ENCODE results near the gene MTIF2. TPM values are rescaled to one million over a fixed set of nuclear protein-coding genes. Genes with fewer than 3 reads are reported as not detected.
"Not testable (repeated sequence)": the region's sequence is repeated elsewhere in the genome, so short reads cannot be mapped to it uniquely, and the experiment has no call there.

Gene MTIF2
- total RNA-seq, 1 donor from 2014 or later = 33.6 TPM

DNA sequence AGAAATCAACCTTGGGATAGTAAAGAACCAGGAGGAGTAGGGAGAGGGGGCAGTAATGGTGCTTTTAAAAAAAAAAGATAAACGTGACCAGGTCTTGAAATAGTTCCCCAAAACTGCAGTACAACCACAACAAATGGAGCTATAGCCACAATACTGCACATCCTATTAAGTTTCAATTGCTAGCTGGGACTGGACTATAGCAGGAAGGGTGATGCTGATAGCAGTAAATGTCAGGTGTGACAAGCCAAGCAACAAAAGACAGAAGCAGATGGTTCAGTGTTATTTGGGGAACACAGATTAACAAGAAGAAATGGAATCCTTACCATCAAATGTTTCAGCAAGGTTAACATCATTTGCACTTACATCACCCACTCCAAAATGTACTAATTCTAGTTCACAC is 26.4 kb downstream of the MTIF2 start:
- no peak for DNase-seq

DNA sequence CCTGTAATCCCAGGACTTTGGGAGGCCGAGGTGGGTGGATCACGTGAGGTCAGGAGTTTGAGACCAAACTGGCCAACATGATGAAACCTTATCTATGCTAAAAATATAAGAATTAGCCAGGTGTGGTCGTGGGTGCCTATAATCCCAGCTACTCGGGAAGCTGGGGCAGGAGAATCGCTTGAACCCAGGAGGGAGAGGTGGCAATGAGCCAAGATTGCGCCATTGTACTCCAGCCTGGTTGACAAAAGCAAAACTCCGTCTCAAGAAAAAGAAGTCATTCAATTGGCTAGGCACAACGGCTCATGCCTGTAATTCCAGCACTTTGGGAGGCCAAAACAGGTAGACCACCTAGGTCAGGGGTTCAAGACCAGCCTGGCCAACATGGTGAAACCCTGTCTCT is 27.4 kb downstream of the MTIF2 start:
- not testable (repeated sequence) for DNase-seq

DNA sequence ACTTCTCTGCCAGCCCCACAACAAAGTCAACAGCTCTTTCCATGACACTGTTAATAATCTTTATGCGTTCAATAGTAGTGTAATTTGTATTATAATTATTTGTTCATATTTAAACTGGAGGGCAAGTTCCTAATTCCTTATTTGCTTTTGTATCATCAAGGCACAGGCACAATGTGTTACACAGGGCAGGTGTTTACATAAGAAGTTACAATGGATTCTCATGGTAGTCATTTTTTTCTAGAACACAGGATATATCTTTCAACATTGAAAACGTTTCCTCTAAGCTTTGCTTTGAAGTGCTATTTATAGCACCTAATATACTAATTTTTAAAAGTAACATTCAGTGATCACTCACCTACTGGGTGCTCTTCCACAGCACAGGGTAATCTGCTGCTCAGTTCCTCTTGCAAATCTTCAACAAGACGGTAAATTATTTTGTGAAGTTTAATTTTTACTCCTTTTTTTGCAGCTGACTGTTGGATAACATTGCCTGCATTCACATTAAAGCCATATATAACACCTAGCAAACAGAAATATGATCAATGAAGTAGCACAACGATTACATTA is 29.3 kb downstream of the MTIF2 start:
- no peak for DNase-seq

DNA sequence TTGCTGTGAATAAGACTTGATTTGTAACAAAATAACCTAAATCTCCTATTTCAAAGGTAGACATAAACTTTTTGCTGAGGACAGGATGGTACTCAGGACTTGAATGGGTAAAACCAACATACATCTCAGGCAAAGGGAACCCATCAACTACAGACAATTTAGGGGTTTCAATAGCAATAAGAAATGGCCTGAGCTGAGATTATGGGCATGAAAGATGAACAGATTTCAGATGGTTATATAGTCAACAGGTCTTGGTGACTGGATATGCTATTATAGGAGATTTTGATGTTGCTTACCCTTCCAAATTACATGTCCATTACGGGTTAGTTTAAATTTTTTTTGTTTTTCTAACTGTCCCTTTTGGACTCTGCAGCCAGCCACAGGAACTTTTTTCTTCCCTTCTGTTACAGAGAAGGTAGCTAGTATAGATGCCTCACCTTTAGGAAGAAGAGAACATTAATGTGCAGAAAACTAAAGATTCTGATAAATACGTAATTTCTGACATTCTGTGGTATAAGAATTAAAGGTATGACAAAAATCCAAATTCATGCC is 32.0 kb downstream of the MTIF2 start:
- no peak for DNase-seq

DNA sequence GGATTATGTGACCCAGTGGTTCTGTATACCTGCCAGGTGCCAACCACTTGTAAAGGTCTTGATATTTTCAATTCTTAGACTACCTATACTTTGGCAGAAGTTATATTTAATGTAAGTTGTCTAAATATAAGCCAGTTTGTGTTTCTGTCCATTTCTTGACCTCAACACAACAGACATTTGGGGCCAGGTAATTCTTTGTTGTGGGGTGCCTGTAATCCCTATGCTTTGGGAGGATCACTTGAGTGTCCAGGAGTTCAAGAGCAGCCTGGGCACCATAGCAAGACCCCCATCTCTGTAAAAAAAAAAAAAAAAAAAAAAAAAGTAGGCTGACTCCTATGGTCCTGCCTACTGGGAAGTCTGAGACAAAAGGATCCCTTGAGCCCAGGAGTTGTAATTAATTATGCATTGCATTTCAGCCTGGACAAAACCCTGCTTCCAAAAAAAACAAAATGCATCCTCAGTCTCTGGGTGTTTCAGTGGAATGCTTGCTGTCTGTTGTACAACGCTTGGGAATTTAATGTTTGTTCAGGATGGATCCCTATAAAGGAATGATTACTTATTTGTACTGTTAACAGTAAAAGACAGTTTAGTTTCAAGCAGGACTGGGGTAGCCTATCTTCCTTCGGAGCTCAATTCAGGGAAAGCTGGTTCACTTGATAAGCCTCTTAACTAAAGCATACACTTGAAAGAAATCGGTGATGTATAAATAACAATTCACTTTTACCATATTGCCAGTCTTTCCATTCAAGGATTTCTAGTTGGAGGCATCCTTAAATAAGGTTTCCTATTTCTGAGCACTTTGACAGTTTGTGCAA is 33.1 kb downstream of the MTIF2 start:
- DNase-seq = no peak

DNA sequence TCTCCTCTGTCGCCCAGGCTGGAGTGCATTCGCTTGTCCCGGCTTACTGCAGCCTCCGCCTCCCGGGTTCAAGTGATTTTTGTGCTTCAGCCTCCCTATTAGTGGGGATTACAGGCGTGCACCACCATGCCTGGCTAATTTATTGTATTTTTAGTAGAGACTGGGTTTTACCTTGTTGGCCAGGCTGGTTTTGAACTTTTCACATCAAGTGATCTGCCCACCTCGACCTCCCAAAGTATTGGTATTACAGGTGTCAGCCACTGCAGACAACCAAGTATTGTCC is 35.4 kb downstream of the MTIF2 start:
- DNase-seq = no peak

DNA sequence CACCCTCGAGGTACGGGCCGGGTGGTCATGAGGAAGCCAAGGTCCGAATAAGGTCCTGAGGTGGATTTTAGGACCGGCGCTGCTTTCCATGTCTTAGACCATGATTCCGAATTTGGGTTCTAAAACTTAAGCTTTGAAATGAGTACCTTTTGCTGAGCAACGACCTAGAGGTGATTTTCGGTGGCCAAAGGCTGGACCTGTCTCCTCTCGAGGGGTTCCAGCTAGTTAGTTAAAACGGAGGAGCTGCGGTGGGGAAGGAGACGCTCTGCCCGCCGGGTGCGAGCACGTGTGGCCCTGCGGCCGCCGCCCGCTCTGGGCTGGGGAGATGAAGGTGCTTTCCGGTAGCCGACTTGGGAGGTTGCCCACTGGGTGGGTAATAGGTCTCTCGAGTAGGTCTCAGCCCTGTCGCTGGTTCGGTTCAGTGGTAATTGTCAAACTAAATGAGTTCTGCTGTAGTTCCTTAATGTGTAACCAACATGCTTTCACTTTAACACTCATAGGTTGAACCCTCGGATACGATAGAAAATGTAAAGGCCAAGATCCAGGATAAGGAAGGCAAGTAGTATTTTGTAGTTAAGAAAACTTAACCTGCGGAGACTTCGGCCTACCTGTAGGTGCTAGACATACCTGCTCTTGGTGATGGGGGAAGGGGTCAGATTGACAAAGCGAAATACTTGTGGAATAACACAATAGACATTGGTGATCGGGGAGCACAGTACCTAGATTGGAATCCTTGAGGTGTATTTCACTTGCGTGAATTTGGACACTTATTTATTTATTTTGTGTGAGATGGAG is 36.0 kb downstream of the MTIF2 start:
- peak; percentile 35 for DNase-seq

DNA sequence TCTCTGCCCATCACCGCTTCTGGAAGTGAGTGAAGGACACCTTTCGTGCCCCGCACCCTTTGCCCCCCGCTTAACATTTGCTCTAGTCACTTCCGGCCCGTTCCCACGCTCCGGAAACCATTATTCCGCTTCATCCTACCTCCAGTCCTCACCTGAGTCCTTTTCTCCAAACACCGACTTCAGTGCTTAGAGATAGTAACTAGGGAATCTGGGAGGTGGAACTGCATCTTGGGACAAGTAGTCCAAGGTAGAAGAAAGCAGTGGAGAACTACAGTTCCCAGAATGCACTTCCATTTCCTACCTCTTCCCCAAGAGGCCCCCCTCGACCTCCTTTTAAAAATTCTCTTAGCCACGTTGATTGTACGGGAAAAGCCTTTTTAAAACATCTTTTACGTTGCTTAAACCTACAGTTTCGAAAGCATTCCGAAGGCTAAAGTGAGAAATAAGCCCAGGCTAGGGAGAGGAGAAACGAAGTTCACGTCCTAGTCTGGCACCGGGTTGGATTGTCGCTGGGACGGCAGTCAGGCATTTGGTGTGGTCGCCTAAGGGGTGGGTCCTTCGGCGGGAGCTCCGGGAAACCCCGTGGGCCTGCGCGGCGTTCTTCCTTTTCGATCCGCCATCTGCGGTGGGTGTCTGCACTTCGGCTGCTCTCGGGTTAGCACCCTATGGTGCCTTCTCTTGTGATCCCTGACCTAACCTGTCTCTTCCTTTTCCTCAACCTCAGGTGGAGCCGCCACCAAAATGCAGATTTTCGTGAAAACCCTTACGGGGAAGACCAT is 36.8 kb downstream of the MTIF2 start, which contains the start of the genes CLHC1 and RPS27A:
TSS of gene CLHC1 (minus strand) at position 210 of the 779 bp plus-strand sequence. CDS start 9,882 bp downstream, outside the sequence.
TSS of gene RPS27A (plus strand) at position 605 of the 779 bp plus-strand sequence. CDS start at position 742, 137 bp downstream.
- peak; percentile 97 for DNase-seq

DNA sequence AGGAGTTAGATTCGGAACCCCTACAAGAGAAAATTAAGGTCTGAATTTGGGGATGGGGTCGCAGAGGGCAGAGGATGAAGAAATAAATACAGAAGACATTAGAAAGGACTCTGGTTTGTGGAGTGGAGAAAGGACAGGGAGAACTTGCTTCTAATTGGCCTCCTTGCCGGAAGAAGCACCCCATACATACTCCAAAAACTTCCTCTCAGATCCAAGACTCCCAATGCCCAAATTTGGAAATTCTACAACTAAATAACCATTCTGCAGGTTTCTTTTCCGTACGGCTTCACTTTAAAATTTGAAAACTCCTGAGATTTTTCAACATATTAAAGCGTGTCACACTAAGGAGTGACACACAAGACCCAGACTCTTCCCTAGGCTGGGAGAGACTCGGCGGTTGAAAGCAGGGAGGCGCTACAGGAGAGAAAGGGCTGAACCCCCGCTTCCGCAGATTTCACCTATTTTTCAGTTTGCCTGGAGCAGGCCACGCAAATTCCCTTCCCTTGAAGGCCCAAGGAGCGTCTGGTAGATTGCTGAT is 37.4 kb downstream of the MTIF2 start:
- DNase-seq = no peak

DNA sequence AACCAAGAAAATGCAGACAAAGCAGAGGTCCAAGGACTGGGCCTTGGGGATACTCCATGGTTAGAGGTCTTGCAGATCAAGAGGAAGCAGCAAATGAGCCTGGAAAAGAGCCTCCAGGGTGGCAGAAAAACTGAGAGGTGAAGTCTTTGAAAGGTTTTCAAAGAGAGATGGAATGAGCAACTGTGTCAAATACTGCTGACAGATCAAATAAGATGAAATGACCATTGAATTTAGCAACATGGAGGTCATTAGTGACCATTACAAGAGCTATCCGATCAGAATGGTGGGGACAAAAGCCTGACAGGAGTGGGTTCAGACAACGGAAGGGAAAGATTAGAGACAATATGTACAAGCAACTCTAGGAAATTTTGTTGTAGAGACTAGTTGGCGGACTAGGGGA is 38.5 kb downstream of the MTIF2 start:
- DNase-seq = no peak

DNA sequence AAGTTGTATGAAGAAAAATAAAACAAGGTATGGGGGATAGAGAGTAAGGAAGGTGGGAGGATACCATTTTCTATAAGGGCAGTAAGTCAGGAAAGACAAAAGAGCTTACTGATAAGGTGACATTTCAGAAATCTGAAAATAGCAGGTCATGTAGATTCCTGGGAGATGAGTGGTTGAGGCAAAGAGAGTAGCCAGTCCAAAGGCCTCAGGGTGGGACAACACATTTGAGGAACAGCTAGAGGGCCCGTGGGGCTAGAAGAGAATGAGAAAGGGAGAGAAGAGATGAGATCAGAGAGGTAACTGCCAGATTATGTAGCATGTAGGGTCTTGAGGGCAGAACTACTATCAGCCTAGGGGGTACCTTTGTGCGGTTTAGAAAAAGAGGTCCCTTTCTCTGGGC is 39.8 kb downstream of the MTIF2 start:
- no peak for DNase-seq

DNA sequence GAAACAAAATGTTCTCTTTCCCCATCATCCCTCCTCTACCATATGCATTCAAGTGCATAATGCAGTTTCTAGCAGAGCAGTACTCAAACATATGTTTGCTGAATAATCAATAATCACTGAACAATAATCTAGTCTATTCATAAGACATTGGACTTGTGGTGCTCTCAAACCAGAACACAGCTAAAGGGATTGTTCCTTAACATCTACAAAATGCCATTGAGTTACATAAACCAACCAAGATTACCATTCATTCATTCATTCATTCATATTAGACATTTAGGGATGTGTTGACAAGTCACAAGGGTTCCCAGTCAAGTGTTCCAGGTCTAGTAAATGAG is 40.8 kb downstream of the MTIF2 start:
- no peak for DNase-seq

DNA sequence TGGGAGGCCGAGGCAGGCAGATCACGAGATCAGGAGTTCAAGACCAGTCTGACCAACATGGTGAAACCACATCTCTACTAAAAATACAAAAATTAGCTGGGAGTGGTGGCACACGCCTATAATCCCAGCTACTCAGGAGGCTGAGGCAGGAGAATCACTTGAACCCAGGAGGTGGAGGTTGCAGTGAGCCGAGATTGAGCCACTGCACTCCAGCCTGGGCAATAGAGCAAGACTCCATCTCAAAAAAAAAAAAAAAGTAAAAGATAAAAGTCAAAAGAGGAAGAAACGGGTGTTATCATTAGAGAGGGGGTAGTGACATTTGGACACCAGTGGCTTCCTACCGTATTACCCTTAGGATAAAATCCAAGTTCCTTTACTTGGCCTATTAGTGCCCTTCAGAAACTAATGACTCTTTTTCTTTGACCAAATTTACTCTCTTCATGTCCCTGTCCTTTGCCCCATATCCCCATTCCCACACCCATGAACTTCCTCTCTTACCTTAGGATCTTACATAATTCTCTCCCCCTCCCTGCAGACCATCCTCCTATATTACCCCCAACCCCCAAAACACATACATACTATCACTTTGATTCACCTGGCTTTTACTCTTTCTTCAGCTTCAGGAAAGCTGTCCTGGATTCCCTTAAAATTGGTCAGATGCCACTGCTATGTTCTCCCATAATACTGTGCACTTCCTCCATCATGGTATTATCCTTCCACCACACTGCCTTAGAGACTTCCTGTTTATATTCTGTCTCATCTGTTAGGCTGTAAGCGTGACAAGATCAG is 41.4 kb downstream of the MTIF2 start:
- DNase-seq = not testable (repeated sequence)

DNA sequence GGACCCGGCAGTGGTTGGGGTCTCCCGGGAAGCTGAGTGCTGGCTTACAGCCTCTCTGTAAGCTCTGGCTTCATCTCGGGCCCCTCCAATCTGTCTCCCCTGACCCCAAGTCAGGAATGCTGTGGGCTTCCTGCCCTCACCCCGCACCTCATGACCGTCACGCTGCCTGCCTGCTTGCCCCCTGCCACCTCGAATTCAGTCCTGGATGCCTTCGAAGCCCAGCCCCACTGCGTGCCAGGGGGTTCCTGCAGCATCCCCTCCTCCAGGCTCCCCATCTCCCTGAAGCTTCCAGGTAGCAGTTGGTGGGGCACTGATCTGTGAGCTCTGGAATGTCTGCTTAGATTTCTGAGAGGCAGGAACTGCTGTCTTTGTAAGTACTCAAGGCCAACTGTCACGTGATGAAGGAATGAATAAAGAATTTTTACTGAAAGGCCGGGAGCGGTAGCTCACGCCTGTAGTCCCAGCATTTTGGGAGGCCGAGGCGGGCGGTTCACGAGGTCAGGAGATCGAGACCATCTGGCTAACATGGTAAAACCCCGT is 43.5 kb downstream of the MTIF2 start:
- DNase-seq = no peak

DNA sequence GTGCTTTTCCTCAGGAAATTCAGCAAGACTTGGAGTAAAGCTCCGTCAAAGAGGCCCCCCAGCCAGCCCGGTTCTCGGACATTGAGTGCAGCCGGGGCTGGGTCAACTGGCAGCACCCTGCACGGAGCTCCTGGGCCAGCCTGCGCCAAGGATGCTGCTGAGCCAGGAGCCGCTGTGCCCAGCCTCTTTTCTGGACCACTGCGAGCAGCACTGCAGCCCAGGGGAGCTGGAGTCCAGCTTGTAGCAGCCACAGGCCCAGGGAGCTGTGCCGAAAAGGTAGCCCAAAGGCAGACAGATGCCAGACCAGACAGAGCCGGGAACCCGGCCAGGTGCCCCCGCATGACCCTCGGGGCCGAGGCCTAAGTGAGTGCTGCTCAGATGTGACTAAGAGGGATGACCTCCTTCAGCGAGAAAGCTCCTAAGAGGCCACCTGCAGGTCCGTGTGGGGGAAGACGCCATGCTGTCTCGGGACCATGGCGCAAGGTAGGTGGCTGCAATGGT is 44.2 kb downstream of the MTIF2 start:
- no peak for DNase-seq

DNA sequence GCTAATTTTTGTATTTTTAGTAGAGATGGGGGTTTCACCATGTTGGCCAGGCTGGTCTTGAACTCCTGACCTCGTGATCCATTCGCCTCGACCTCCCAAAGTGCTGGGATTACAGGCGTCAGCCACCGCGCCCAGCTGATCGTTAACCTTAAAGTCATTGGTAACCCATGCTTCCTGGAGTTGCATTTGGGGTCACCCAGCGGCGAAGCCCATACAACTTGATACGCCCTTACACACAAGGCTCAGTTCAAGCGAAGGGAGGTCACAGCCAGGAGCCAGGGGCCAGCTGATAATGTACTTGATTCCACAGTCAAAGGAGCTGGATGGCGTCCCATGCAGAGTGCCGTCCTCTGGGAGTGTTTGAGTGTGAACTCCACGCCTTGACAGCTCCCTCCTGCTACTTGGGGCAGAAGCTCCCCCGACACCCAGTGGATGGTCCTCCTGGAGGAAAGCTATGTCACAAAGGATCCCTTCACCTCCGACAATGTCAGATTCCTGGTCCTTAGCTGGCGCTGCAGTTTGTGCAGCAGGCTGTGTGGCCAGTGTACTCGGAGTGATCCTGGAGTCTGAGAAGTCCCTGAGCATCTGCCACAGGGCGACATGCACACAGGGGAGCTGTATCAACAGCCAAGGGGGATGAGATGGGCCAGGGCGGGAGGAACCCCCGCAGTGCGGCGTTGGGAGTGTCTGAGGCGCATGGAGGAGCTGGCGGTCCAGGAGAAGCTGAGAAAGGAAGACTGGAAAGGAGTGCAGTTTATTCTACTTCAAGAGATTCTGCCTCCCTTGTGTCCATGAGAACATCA is 44.9 kb downstream of the MTIF2 start:
- no peak for DNase-seq

DNA sequence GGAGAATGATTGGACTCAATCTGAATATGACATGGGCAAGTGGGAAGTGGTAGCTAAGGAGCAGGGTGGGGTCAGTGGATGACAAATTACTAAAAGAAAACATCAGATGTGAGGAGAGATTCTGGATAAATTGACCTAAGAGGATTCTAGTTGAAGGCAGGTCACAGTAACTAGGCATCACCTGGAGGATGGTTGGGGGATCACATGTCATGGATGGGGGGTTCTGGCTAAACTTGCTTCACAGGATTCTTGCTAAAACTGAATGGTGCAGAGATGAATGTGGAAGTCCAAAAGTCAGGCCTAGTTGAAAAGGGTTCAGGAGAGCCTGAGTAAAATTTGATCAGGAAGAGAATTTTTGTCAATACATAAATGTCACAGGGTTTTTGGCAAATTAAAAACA is 55.2 kb downstream of the MTIF2 start:
- no peak for DNase-seq

DNA sequence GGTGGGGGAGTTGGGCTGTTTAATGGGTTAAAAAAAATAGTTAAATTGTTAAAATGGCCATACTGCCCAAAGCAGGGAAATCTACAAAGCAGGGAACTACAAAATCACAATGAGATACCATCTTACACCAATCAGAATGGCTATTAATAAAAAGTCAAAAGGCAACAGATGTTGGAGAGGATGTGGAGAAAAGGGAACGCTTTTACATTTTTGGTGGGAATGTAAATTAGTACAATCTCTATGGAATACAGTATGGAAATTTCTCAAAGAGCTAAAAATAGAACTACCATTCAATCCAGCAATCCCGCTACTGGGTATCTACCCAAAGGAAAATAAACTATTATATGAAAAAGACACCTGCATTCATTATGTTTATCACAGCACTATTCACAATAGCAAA is 64.1 kb downstream of the MTIF2 start:
- DNase-seq = no peak

DNA sequence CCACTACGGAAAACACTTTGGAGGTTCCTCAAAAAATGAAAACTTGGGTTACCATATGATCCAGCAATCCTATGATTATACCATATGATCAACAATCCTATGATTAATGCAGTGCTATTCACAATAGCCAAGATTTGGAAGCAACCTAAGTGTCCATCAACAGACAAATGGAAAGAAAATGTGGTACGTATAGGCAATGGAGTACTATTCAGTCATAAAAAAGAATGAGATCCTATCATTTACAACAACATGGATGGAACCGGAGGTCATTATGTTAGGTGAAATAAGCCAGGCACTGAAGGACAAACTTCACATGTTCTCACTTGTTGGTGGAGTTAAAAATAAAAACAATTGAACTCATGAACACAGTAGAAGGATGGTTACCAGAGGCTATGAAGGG is 64.5 kb downstream of the MTIF2 start:
- no peak for DNase-seq

DNA sequence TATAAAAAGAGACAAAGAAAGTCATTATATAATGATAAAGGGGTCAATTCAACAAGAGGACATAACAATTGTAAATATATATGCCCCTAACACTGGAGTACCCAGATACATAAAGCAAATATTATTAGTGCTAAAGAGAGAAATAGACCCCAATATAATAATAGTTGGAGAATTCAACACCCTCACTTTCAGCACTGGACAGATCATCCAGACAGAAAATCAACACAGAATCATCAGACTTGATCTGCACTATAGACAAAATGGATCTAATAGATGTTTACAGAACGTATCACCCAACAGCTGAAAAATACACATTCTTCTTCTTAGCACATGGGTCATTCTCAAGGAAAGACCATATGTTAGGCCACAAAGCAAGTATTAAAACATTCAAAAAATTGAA is 68.6 kb downstream of the MTIF2 start:
- DNase-seq = no peak

Measured in tongue (tissue), 2 donors.